Caco-2 (cell line): ENCODE results near the gene SREBF1. TPM values are rescaled to one million over a fixed set of nuclear protein-coding genes. Genes with fewer than 3 reads are reported as not detected.

ENCODE experiments used
- BruUV-seq: library from RNA; stranded (reverse); fragments of 400-500 nt; replicated peaks from 2 replicates; lab custom pipeline; 2021; lab: Mats Ljungman, UMichigan
- CTCF ChIA-PET: fragments of 300-600 bp; sonication (Branson Sonifier 250); formaldehyde crosslinking; loops from one replicate; lab custom pipeline; 2022; ENCODE audit warnings: antibody characterized with exemption; lab: Charles Lee
- POLR2A ChIA-PET: fragments of 300-600 bp; sonication (Branson Sonifier 250); formaldehyde crosslinking; loops from one replicate; lab custom pipeline; 2022; ENCODE audit warnings: antibody characterized with exemption; lab: Charles Lee
- DNase-seq, 2 experiments: peaks; one replicate each; pipeline versions ENCODE4 v3.0.0 to v3.0.0-alpha.2; 2020 to 2022
- H3K27me3 ChIP-seq: replicated peaks from 2 replicates; pipeline ENCODE4 v1.6.0; 2011; ENCODE audit warnings: low read length; ENCODE audit not compliant: control insufficient read depth, insufficient read depth
- H3K36me3 ChIP-seq: 2 replicates; pipeline ENCODE4 v1.5.1; 2011; ENCODE audit warnings: low read length; ENCODE audit not compliant: control insufficient read depth, insufficient read depth
- H3K4me1 ChIP-seq: fragments of 250-450 bp; sonication (Bioruptor Pico); 2 replicates; pipeline ENCODE4 v1.5.1; 2020; ENCODE audit warnings: mild to moderate bottlenecking
- H3K4me3 ChIP-seq: 2 replicates; pipeline ENCODE4 v1.5.1; 2011; ENCODE audit warnings: low read depth, mild to moderate bottlenecking, control low read depth, low read length
- H3K9me3 ChIP-seq: fragments of 250-450 bp; sonication (Bioruptor Pico); 2 replicates; pipeline ENCODE4 v1.5.1; 2020; ENCODE audit warnings: mild to moderate bottlenecking, moderate library complexity
- H3K27ac Mint-ChIP-seq: one replicate; pipeline ENCODE4 v1.8.0; 2022; ENCODE audit warnings: mixed read lengths; ENCODE audit not compliant: unreplicated experiment
- H3K27me3 Mint-ChIP-seq: one replicate; pipeline ENCODE4 v1.8.0; 2022; ENCODE audit warnings: mixed read lengths; ENCODE audit not compliant: insufficient read depth, unreplicated experiment
- H3K36me3 Mint-ChIP-seq: one replicate; pipeline ENCODE4 v1.8.0; 2022; ENCODE audit warnings: mild to moderate bottlenecking, mixed read lengths; ENCODE audit not compliant: insufficient read depth, unreplicated experiment
- H3K4me1 Mint-ChIP-seq: one replicate; pipeline ENCODE4 v1.8.0; 2022; ENCODE audit warnings: low read depth, mixed read lengths; ENCODE audit not compliant: unreplicated experiment
- H3K4me3 Mint-ChIP-seq: one replicate; pipeline ENCODE4 v1.8.0; 2022; ENCODE audit warnings: mild to moderate bottlenecking, moderate library complexity, mixed read lengths; ENCODE audit not compliant: unreplicated experiment
- H3K9me3 Mint-ChIP-seq: one replicate; pipeline ENCODE4 v1.8.0; 2022; ENCODE audit warnings: mixed read lengths; ENCODE audit not compliant: unreplicated experiment
- CTCF ChIP-seq, 2 experiments: fragments of 200-600 bp in 1 of 2; IDR thresholded peaks; 1 replicate in 1 of 2; 2 replicates in 1 of 2; pipeline versions ENCODE4 v1.5.1 to v1.8.0; 2011 to 2022; ENCODE audit warnings: antibody characterized with exemption in 1 of 2, control low read depth in 1 of 2, inconsistent platforms in 1 of 2, low read depth in 1 of 2, low read length in 1 of 2, mild to moderate bottlenecking in 1 of 2, moderate library complexity in 1 of 2; ENCODE audit not compliant: insufficient read depth in 1 of 2, severe bottlenecking in 1 of 2, unreplicated experiment in 1 of 2
- intact Hi-C: fragments of 100-400 bp; cut with micrococcal nuclease; formaldehyde crosslinking; loops from one replicate; pipeline ENCODE4 v1.10.0; 2022; ENCODE audit not compliant: unreplicated experiment
- total RNA-seq: library from RNA; stranded (reverse); gene quantifications from 2 replicates; pipeline ENCODE4 v1.2.3, GENCODE V29; 2022

Gene SREBF1
- total RNA-seq, 1 experiment from 2014 or later, result 118 TPM

- H3K4me1 ChIP-seq, result peaks cover 31% of the 10 kb centered on the region
- intact Hi-C loops, result loop anchor here (5.0 kb wide), 2 partner anchors 99 to 581 kb away; partner anchors contain the start of genes RAI1 and SHMT1
- Mint-ChIP-seq H3K36me3 (peaks cover 18% of the 10 kb centered on the region), H3K4me1 (peaks cover 21% of the 10 kb centered on the region), H3K27ac (peak overlapping the region; percentile 46), H3K27me3 (no peaks in the 10 kb centered on the region), H3K9me3 (no peaks in the 10 kb centered on the region), H3K4me3 (peak overlapping the region; percentile 86)
- DNase-seq, result peak in 1 of 2 experiments; percentile 39
- no peak for TF ChIP-seq CTCF (IDR thresholded peaks at IDR 0.05; ENCODE audit: insufficient read depth in 1 of 2, low read depth in 1 of 2, low read length in 1 of 2, severe bottlenecking in 1 of 2, unreplicated experiment in 1 of 2)
- H3K27me3 ChIP-seq, result no peaks in the 10 kb centered on the region
- POLR2A ChIA-PET, result no interaction called here
- H3K36me3 ChIP-seq, result peaks cover 1% of the 10 kb centered on the region; the same call in 1 of the 2 replicates
- no peaks in the 10 kb centered on the region for H3K9me3 ChIP-seq
- H3K4me3 ChIP-seq, result no peak overlapping the region
- BruUV-seq, result no TSS peak
- CTCF ChIA-PET, result interaction anchor here (0.7 to 0.8 kb wide), 2 partner anchors 138 to 252 kb away, joined by 3 read pairs; no protein-coding TSS in a partner anchor
These were observed 55.7 kb downstream of the SREBF1 start for GRCh38 chr17:17780922-17781590.

GRCh38 chr17:17779015-17779611 is 57.7 kb downstream of the SREBF1 start:
- H3K27me3 Mint-ChIP-seq, result no peaks in the 10 kb centered on the region
- H3K36me3 Mint-ChIP-seq, result peaks cover 17% of the 10 kb centered on the region
- DNase-seq, result no peak
- BruUV-seq, result no TSS peak
- peaks cover 29% of the 10 kb centered on the region for H3K4me1 ChIP-seq
- H3K9me3 Mint-ChIP-seq, result no peaks in the 10 kb centered on the region
- ChIA-PET CTCF (no interaction called here), POLR2A (no interaction called here)
- no peaks in the 10 kb centered on the region for H3K27me3 ChIP-seq
- intact Hi-C loops, result no loop called here
- peaks cover 14% of the 10 kb centered on the region for H3K4me1 Mint-ChIP-seq
- H3K27ac Mint-ChIP-seq, result no peak overlapping the region
- H3K4me3 ChIP-seq, result no peak overlapping the region
- no peak overlapping the region for H3K4me3 Mint-ChIP-seq
- H3K9me3 ChIP-seq, result no peaks in the 10 kb centered on the region
- no peak for TF ChIP-seq CTCF (IDR thresholded peaks at IDR 0.05; ENCODE audit: insufficient read depth in 1 of 2, low read depth in 1 of 2, low read length in 1 of 2, severe bottlenecking in 1 of 2, unreplicated experiment in 1 of 2)
- H3K36me3 ChIP-seq, result peaks cover 1% of the 10 kb centered on the region; the same call in 1 of the 2 replicates

GRCh38 chr17:17778308-17779014 is 58.3 kb downstream of the SREBF1 start:
- peaks cover 23% of the 10 kb centered on the region for H3K4me1 ChIP-seq
- no peak overlapping the region for H3K4me3 Mint-ChIP-seq
- no peak overlapping the region for H3K27ac Mint-ChIP-seq
- no peaks in the 10 kb centered on the region for H3K9me3 ChIP-seq
- no peaks in the 10 kb centered on the region for H3K27me3 Mint-ChIP-seq
- no peaks in the 10 kb centered on the region for H3K27me3 ChIP-seq
- DNase-seq, result no peak
- H3K4me3 ChIP-seq, result no peak overlapping the region
- peaks cover 14% of the 10 kb centered on the region for H3K4me1 Mint-ChIP-seq
- peaks cover 1% of the 10 kb centered on the region; the same call in 1 of the 2 replicates for H3K36me3 ChIP-seq
- peaks cover 12% of the 10 kb centered on the region for H3K36me3 Mint-ChIP-seq
- ChIA-PET POLR2A (no interaction called here), CTCF (no interaction called here)
- BruUV-seq, result no TSS peak
- no peaks in the 10 kb centered on the region for H3K9me3 Mint-ChIP-seq
- TF ChIP-seq CTCF (IDR thresholded peaks at IDR 0.05; ENCODE audit: insufficient read depth in 1 of 2, low read depth in 1 of 2, low read length in 1 of 2, severe bottlenecking in 1 of 2, unreplicated experiment in 1 of 2), result no peak
- intact Hi-C loops, result no loop called here
